GM21360 (cell line): Measurements from ENCODE around the gene CRX.
"Not testable (repeated sequence)": the region's sequence is repeated elsewhere in the genome, so short reads cannot be mapped to it uniquely, and the experiment has no call there.

Experiments used
- ATAC-seq: cut with Tn5 transposase; IDR thresholded peaks from one replicate; pipeline ENCODE4 v1.9.1; 2021; ENCODE audit warnings: mild to moderate bottlenecking, moderate library complexity; ENCODE audit not compliant: unreplicated experiment

The CRX gene

DNA sequence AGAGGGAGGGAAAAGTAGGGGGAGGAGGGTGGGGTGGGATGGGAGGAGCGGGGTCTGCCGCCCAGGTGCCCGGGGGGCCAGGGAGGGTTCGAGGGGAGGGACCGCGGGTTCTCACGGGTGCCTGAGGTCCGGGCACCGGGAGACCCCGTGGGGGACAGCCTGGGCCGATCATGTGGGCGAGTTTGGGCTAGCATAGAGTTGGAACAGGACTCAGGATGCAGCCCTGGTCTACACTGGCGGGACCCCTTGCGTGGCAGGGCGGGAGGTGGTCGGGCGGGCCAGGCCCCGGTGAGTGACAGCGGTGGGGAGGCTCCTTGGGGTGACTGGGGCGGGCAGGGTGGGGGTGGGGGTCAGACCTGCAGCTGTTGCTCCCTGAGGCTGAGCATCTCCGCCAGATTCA, 18.6 kb upstream of the CRX start:
- not testable (repeated sequence) for ATAC-seq

DNA sequence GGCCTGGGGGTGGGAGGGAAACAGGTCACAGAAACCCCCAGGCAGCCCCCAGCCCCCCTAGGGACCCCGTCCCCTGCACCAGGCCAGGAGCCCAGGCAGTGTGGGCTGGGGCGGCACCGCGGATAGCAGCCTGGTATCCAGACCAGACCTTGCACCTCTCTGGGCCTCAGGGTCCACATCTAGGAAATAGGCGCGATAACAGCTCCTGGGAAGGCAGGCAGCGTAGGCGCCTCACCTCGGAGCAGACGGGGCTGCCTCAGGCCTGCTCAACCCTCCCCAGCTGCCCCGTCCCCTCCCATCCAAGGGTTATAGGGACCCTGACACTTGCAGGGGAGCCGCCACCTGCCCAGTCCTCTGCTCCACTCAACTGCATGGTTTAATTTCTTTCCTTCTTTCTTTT, 18.1 kb upstream of the CRX start:
- not testable (repeated sequence) for ATAC-seq

DNA sequence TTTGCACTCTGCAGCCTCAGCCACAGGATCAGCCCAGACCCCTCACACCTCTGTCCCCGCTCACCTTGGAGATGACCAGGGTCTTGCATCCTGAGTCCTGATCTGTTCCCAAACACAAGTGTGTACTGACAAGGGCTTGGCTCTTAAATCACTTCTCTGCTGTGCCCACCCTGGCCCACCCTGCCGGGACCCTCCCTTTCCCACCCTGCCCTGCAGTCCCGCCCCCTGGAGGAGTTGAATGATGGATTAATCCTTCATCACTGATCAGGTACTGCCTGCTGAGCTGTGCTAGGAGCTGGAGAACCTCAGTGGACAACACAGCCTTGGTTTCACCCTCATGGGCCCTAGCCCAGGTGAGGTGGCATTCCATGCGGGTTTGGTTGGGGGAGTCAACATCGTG, 17.3 kb upstream of the CRX start, which contains the start of gene TPRX1:
Gene TPRX1, minus strand, starts transcription at position 101 of the 400 bp plus-strand sequence. Its CDS starts 12 bp downstream, at position 89.
- ATAC-seq: not testable (repeated sequence)

DNA sequence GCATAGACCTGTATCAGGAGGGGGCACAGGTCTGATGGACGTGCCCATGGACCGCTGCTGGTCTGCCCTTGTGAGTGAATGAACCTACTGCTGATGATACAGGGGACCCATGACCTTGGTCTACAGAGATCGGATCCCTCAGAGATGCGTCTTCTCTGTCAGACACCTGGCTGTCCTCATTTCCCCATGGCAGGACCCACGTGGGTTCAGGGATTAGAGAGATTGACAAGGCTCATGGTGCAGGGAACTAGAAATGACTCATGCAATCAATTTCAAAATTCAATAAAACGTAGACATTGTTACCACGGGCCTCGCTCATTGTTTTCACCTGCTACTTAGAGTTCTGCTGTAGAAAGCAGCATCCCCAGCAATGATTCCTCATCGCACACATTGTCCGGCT, 16.4 kb upstream of the CRX start:
- ATAC-seq: no peak

DNA sequence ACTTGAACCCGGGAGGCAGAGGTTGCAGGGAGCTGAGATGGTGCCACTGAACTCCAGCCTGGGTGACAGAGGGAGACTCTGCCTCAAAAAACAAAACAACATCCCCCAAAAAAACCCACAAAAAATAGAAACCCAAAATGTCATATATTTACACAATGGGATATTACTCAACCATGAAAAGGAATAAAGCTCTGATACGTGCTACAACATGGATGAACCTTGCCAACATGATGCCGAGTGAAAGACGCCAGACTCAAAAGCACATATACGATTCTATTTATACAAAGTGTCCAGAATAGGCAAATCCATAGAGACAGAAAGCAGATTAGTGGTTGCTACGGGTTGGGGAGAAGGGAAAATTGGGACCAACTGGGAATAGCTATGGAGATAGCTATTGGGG, 15.3 kb upstream of the CRX start:
- no peak for ATAC-seq

DNA sequence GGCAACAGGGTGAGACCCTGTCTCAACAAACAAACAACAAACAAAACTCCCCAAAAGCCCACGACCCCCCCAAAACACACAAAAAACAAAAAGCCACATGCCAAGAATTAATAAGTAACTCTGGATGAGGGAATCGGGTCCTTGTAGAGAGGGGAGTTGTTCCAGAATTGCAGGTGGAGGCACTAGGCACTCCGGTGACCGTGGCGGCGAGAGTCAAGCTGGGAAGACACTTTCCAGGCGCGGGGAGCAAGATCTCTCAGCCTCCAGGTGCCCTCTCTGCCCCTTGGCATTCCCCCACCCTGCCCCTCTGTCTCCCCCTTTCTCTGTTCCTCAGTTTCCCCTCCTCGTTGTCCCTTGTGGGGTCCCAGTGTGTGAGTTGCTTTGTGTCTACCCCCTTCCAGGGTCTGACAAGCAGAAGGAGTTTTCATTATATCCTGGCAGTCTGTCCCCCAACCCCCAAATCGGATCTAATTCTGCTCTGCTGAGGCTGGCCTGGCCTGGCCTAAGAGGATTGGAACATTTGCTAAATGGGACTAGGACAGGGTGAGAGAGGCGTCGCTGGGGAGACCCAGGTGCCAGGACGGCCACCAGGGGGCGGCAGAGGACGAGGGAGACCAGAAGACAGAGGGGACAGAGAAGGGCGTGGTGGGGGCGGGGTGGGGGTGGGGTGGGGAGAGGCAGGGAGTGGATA, 8.3 kb upstream of the CRX start:
- no peak for ATAC-seq

DNA sequence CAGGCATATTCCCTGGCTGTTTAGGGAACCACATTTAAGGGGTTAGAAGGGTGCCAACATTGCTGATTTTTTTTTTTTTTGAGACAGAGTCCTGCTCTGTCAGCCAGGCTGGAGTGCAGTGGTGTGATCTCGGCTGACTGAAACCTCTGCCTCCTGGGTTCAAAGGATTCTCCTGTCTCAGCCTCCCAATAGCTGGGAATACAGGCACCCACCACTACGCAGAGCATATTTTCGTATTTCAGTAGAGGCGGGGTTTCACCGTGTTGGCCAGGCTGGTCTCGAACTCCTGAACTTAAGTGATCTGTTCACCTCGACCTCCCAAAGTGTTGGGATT, 7.8 kb upstream of the CRX start:
- no peak for ATAC-seq

DNA sequence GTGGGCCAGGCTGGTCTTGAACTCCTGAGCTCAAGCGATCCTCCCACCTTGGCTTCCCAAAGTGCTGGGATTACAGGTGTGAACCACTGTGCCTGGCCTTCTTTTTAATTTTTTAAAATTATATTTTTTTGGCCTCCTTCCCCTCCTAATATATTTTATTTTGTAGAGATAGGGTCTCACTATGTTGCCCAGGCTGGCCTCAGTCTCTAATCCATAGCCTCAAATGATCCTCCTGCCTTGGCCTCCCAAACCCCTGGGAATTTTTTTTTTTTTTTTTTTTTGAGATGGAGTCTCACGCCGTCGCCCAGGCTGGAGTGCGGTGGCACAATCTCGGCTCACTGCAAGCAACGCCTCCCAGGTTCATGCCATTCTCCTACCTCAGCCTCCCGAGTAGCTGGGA, 5.5 kb upstream of the CRX start:
- not testable (repeated sequence) for ATAC-seq

DNA sequence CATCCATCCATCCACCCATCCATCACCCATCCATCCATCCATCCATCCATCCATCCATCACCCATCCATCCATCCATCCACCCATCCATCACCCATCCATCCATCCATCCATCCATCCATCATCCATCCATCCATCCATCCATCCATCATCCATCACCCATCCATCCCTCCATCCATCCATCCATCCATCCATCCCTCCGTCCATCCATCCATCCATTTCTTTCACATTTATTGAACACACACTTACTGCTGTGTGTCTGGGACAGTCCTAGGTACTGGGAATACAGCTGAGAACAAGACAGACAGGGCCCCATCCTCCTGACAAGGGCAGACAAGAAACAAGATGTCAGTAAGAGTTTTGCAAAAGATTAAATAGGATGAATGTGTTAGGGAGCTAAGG, 3.5 kb upstream of the CRX start:
- not testable (repeated sequence) for ATAC-seq

DNA sequence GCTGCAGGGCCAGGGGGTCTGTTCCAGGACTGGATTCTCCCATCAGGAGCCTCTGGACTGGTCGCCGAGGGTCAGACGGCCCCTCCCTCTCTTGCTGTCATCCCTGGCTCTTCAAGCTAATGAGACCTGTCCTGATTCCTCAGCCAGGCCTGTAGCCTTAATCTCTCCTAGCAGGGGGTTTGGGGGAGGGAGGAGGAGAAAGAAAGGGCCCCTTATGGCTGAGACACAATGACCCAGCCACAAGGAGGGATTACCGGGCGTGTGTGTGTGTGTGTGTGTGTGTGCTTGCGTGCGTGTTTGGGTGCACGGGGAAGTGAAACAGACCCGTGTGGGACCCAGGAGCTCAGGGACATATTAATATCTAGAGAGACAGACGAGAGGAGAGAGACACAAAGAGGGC, 1.9 kb upstream of the CRX start:
- ATAC-seq: no peak

DNA sequence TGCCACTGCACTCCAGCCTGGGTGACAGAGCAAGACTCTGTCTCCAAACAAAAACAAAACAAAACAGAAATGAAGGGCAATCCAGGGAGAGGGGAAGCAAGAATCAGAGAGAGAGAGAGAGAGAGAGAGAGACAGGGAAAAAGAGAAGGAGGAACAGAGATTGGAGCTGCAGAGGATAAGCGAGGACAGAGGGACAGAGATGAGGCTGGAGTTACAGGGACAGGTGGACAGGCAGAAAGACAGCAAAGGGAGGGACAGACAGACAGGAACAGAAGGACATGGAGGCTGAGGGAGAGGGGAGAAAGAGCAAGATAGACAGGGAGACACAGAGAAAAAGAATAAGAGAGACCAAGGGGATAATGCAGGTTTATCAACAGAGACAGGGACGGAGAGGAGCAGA, 1.3 kb upstream of the CRX start:
- no peak for ATAC-seq

DNA sequence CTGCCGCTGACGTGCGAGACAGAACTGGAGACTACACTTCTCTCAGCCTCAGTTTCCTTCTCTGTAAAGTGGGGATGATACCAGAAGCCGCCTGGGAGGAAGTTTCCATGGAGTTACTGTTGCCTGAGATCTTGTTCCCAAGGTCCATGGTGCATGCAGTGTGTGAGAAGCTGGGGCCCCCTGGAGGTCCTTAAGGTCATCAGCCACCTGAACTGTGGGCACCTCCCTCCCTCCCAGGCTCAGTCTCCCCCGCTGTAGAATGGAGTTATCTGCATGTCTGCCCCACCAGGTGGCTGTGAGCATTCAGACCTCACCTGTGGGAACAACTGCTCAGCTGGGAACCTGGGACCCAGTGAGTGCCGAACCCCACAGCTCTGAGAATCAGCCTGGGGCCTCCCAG, 2.7 kb downstream of the CRX start:
- no peak for ATAC-seq

DNA sequence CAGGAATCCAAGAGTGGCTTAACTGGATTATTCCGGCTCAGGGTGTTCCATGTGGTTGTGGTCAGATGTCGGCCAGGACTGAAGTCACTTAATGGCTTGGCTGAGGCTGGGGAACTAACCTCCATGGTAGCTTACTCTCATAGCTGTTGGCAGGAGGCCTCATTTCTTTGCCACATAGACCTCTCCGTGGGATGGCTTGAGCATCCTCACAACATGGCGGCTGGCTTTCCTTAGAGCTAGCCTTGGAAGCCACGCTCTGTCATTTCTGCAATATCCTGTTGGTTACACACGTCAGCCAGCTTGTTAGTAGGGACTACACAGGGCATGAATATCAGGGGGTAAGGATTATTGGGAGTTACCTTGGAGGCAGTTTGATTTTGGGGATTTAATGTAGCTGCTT, 5.1 kb downstream of the CRX start:
- no peak for ATAC-seq

DNA sequence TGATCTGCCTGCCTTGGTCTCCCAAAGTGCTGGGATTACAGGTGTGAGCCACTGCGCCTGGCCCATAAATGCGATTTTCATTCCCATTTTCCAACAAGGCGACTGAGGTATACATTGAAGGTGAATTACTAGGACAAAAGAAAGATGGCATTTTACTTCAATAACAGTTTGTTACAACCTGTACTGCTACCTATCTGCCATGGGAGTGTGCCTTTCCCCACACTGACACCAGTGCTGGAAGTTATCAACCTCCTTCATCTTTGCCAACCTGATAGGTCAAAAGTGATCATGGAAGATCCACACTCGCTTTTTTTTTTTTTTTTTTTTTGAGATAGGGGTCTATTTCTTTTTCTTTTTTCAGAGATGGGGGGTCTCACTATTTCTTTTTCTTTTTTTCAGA, 11.0 kb downstream of the CRX start:
- ATAC-seq: no peak

DNA sequence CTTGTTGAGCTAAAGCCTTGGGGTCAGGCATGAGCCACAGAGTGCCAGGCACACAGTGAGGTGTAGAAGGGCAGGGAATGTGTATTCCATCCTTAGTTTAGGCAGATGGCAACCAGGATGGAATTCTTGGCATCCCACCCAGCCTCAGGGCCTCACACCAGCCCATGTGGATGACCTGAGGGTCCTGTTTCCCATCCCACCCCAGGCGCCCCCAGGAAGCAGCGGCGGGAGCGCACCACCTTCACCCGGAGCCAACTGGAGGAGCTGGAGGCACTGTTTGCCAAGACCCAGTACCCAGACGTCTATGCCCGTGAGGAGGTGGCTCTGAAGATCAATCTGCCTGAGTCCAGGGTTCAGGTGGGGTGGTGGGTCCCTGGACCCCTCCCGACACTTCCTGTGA, 14.3 kb downstream of the CRX start:
- ATAC-seq: no peak

DNA sequence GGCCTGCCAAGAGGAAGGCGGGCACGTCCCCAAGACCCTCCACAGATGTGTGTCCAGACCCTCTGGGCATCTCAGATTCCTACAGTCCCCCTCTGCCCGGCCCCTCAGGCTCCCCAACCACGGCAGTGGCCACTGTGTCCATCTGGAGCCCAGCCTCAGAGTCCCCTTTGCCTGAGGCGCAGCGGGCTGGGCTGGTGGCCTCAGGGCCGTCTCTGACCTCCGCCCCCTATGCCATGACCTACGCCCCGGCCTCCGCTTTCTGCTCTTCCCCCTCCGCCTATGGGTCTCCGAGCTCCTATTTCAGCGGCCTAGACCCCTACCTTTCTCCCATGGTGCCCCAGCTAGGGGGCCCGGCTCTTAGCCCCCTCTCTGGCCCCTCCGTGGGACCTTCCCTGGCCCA, 17.7 kb downstream of the CRX start:
- ATAC-seq: no peak

DNA sequence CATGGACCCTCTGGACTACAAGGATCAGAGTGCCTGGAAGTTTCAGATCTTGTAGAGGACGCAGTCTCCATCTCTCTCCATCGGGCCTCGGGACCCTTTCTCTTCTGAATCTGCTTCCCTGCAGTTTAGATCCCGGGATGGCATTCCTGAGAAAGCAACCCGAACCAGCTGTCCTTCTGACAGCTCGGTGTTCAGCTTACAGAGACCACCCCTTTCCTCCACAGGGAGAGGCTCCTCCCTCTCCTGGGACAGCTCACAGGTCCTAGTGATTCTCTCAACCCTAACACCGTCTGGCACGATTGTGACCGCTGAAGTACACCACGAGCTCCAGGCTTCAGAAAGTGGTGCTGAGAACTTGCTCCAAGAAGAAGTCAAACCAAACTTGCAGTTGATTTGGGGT, 18.2 kb downstream of the CRX start:
- no peak for ATAC-seq

DNA sequence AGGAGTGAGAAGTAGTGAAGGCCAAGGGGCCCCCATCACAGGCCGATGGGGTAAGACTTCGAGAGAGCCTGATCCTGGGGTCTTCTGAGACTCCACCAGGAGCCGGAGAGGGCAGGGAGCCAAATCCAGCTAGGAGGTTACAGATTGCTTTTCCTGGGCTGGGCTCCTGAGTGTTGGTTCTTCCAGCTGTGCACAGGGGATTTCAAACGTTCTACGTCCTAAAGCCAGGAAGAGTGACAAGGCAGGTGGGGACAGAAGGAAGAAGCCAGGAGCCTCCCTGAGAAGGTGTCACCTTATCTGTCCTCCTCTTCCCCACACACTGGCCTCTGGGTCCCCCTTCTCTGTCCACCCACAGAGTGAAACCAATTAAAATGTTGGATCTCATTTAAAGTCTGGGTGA, 21.2 kb downstream of the CRX start:
- no peak for ATAC-seq

DNA sequence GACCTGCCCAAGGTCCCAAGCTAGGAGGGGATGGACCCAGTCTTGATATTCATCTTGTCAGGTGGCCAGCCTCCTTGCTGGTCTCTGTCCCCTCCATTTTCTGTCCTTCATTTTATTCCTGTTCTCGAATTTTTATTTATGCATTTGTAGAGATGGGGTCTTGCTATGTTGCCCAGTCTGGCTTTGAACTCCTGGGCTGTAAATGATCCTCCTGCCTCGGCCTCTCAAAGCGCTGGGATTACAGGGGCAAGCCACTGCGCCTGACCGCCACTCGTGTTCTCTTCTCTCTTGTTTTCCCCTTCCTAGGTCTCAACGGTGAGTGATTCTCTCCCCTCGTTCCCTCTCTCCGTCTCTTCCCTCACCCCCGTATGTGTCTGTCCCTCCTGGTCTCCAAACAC, 26.7 kb downstream of the CRX start:
- no peak for ATAC-seq

DNA sequence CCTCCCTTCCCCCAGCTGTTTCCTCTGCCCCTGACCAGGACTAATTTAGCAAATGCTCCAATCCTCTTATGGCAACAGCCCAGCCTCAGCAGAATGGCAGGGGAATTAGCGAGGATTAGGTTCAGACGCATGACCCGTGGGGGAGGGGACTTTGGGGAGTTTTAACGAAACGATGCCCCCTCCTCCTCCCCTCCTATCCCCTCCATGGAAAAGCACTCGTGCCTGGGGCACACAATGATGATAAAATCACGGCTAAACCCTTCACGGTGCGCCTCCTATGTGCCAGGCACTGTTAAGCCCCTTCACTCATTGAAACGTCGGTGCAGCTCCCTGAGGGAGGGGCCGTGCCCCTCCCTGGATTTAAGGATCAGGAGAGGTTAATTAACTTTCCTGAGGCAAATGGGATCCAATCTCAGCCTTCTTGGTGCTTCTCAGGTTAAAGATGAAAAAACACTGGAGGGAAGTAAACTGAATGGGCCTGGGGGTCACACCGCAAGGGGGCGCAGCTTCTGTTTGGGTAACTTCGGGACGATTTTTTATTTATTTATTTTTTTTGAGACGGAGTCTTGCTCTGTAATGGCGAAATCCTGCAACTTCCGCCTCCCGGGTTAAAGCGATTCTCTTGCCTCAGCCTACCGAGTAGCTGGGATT, 27.2 kb downstream of the CRX start:
- no peak for ATAC-seq

DNA sequence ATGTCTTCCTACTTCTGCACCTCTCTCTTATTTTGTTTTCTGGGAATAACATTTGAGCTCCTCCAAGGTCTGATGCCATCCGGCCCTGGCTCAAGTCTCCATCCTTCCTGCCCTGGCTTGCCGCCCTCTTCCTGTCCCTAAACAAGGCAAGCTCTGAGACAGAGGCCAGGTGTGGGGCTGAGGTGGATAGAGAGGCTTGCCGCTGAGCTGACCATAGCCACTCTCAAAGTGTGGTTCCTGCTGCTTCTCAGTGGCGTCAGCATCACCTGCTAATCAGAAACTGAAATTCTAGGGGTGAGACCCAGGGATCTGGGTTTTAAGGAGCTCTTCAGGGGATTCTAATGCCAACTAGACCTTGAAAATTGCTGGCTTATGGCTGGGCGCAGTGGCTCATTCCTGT, 31.3 kb downstream of the CRX start:
- ATAC-seq: no peak

DNA sequence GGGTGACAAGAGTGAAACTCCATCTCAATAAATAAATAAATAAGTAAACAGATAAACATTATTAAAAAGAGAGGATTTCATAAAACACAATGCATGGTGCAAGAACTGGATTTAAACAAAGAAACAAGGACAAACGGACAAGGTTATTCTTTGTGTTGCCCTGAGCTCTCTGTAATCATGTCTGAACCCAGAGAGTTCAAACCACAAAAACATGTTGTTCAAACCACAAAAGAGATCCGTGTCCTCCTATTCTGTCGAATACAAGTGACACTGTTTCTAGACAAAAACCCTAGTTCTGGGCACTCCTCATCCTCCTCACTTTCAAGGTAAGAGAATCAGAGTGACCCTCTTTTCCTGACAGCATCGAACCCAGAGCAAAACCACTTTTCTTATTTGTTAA, 32.7 kb downstream of the CRX start:
- no peak for ATAC-seq

DNA sequence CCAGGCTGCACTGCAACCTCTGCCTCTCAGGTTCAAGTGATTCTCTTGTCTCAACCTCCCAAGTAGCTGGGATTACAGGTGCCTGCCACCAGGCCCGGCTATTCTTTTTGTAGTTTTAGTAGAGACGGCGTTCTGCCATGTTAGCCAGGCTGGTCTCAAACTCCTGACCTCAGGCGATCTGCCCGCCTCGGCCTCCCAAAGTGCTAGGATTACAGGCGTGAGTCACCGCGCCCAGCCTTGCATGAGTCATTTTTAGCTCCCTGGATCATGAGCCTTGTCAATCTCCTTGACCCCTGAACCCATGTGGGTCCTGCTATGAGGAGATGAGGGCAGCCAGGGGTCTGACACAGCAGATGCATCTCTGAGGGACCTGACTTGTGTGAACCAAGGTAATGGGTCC, 36.5 kb downstream of the CRX start:
- not testable (repeated sequence) for ATAC-seq
